ENCODE data around the gene DHX8. TPM values are rescaled to one million over a fixed set of nuclear protein-coding genes. Genes with fewer than 3 reads are reported as not detected.

The DHX8 gene
- total and polyA plus RNA-seq, 2 donors (not counting 3 experiments of a cell fraction or from before 2014, with no cell fraction given): 34.9 to 65.6 TPM

DNA sequence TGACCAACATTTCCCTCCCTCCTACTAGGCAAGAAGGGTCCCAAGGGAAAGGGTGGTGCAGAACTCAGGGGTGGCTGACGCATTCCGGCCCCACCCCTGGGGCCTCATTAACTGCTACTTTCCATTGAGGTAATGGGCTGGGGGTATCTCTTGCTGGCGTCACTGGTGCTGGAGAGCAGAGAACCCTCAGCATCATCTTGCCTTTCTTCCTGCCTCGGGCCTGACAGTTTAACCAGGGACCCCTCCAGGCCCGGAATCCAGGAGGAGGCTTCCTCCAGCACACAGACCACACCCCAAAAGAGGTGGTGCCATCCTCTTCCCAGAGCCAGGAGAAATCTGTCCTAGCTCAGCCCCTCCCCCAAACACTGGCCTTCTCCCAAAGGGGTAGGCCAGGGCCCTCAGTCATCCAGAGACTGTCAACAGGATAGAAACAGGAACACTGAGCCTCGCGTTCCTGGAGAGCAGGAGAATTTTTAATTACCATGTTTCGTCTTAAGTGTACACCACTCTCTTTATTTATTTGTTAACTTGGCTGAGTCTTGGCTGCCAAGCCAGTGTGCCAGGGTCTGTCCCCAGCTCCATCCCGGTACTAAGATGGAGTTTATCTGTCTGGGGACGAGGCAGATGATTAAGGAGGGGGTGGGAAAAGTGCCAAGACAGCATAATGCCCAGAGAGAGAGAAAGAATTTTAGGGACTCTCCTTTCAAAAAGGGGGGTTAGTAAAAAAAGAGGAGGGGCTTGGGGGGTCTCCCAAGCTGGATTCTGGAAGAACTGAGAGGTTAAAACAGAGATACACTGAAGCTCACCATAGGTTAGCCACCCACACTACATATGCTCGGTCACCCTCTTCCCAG is 57.3 kb downstream of the DHX8 start:
- POLR2A ChIA-PET: no interaction called here

More for the DNA sequence above, 57.3 kb downstream of the DHX8 start:
- H3K27me3 ChIP-seq (ENCODE audit: control insufficient read depth in 2 of 2, insufficient read depth in 2 of 2, low read length in 2 of 2): no peaks in the 10 kb centered on the region
- FAIRE-seq: no peak
- TF ChIP-seq POLR2AphosphoS5 (IDR thresholded peaks at IDR 0.05; ENCODE audit: insufficient read depth, low read depth, low read length): no peak
- TF ChIP-seq JUN (IDR thresholded peaks at IDR 0.05; ENCODE audit: borderline replicate concordance, insufficient read depth, insufficient read length, low read depth): no peak
- TF ChIP-seq MYC (IDR thresholded peaks at IDR 0.05; ENCODE audit: low read depth, low read length): no peak
- TF ChIP-seq, protein P1, sequence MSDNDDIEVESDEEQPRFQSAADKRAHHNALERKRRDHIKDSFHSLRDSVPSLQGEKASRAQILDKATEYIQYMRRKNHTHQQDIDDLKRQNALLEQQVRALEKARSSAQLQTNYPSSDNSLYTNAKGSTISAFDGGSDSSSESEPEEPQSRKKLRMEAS (IDR thresholded peaks at IDR 0.05; ENCODE audit: insufficient read depth, insufficient read length): no peak
- no peak for TF ChIP-seq GATA2 (IDR thresholded peaks at IDR 0.05; ENCODE audit: insufficient read depth, insufficient read length, low read depth, low read length)
- TF ChIP-seq, protein P2, sequence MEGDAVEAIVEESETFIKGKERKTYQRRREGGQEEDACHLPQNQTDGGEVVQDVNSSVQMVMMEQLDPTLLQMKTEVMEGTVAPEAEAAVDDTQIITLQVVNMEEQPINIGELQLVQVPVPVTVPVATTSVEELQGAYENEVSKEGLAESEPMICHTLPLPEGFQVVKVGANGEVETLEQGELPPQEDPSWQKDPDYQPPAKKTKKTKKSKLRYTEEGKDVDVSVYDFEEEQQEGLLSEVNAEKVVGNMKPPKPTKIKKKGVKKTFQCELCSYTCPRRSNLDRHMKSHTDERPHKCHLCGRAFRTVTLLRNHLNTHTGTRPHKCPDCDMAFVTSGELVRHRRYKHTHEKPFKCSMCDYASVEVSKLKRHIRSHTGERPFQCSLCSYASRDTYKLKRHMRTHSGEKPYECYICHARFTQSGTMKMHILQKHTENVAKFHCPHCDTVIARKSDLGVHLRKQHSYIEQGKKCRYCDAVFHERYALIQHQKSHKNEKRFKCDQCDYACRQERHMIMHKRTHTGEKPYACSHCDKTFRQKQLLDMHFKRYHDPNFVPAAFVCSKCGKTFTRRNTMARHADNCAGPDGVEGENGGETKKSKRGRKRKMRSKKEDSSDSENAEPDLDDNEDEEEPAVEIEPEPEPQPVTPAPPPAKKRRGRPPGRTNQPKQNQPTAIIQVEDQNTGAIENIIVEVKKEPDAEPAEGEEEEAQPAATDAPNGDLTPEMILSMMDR (IDR thresholded peaks at IDR 0.05; ENCODE audit: extremely low read depth in 1 of 2, insufficient read depth in 1 of 2, low read depth in 1 of 2, low read length in 2 of 2): no peak
- TF ChIP-seq POLR2A (IDR thresholded peaks at IDR 0.05; ENCODE audit: low read depth, low read length): no peak
- no peak overlapping the region for H3K27ac ChIP-seq (ENCODE audit: insufficient read depth, low read depth, low read length)
- no peak for DNase-seq (ENCODE audit: low read depth, low spot score)
- H3K4me1 ChIP-seq (ENCODE audit: control insufficient read depth, extremely low read depth, insufficient read depth, low read length): peaks cover 21% of the 10 kb centered on the region
- H3K9ac ChIP-seq (replicated peaks; ENCODE audit: extremely low read depth, insufficient read depth, low read length): no peak overlapping the region
- H3K9me3 ChIP-seq (replicated peaks; ENCODE audit: control insufficient read depth, insufficient read depth, low read length): no peaks in the 10 kb centered on the region
- no peak overlapping the region for H2AFZ ChIP-seq (ENCODE audit: low read depth, low read length)
- intact Hi-C loops (cut with micrococcal nuclease): no loop called here
- H4K20me1 ChIP-seq (replicated peaks; ENCODE audit: control insufficient read depth, extremely low read depth, insufficient read depth, low read length): no peaks in the 10 kb centered on the region
- CTCF ChIA-PET: interaction anchor here (0.8 to 1.2 kb wide), 2 partner anchors 21 to 133 kb away, joined by 3 to 4 read pairs; no protein-coding TSS in a partner anchor
- H3K4me2 ChIP-seq (ENCODE audit: insufficient read depth, low read length): no peak overlapping the region
- H3K79me2 ChIP-seq (ENCODE audit: control insufficient read depth, insufficient read depth, low read length): peaks cover 17% of the 10 kb centered on the region
- no peaks in the 10 kb centered on the region for H3K36me3 ChIP-seq (ENCODE audit: control insufficient read depth in 2 of 2, extremely low read depth in 1 of 2, insufficient read depth in 2 of 2, low read length in 2 of 2)
- H3K9me1 ChIP-seq (replicated peaks; ENCODE audit: control insufficient read depth, extremely low read depth, insufficient read depth, low read length): no peaks in the 10 kb centered on the region
- H3K4me3 ChIP-seq (replicated peaks in 1 of 3; ENCODE audit: insufficient read depth in 1 of 3, low read depth in 1 of 3, low read length in 3 of 3): no peak overlapping the region
- dilution Hi-C loops (cut with MboI; ENCODE audit: extremely low pct_ligation_motif_present, low sequenced_read_pairs): no loop called here
- BruUV-seq (replicated peaks): no TSS peak
